HG03175 (cell line): ENCODE measurements around the gene UNC80.

Source experiments
- ATAC-seq: cut with Tn5 transposase; IDR thresholded peaks from one replicate; pipeline ENCODE4 v1.9.1; 2021; ENCODE audit warnings: mild to moderate bottlenecking, moderate library complexity; ENCODE audit not compliant: unreplicated experiment

Gene UNC80

DNA sequence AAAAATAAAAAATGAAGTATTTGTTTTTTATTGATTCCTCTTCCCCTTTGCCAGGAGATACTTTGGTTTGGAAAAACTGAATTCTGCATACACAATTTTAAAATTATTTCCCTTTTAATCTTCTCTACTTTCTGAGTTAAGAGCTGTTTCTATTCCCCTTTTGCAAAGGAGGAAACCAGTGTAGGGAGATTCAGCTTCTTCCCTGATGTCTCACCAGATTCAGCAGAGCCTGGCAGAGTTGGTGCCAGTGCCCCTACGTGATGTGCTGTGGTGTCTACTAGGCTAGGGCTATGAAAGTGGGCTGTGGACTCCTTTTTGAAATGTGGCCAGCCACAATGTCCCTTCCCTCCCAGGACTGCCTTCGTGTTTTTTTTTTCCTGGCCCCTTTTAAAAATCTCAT, 233.2 kb downstream of the UNC80 start:
- ATAC-seq, result no peak

DNA sequence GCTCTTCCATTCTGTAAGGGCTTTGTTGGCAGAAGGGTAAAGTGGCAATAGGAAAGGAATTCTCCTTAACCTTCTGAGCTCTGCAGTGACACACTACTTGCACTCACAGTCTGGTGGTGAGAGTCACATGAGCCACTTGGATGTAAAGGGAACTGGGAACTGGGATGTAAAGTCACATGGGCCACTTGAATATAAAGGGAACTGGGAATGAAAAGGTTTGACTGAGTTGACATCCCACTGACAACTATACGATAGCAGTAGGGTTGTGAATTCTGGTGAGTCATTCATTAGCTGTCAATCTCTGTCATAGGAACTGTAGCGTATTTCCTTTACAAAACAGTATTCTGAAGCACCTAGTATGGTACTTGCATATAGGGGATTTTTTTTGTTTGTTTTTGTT, 236.3 kb downstream of the UNC80 start:
- ATAC-seq, result no peak

- ATAC-seq, result peak; percentile 51
Observed at GRCh38 chr2:210009126-210009525, 237.5 kb downstream of the UNC80 start.

DNA sequence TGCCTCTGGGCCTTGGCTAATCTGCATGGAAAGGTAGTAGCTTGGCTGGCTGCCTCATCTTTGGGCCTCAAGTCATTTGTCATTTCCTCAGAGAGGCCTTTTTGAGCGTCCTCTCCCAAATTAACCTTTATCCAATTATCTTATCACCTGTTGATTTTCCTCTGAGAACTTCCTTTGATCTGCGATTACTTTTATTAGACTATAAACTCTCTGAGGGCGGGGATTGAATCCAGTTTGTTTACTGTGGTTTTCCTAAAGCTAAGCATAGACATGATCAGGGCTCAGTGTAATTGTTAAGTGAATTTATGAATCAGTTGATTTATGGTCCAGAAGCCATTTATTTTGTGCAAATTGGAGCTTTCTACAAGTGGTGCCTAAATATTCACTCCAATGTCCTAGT, 238.3 kb downstream of the UNC80 start:
- ATAC-seq, result no peak

GRCh38 chr2:210020138-210020537, 248.5 kb downstream of the UNC80 start:
- ATAC-seq, result no peak

DNA sequence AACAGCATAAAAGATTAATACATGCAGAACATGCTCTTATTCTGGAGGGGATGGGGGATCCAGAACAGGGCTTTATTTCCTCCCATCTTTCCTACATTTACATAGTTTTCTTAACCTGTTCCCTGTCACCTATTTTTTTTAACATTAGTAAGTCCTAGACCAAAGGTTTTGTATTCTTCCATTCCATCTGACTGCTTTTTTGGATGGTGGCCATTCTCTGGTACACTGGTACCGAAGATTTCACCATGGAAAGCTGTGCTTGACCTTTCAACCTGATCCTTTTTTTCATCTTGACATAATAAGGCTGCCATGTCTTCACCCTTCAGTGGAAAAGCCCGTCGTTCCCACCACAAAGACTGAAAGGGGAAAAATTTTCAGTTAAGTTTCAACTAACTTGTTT, 251.2 kb downstream of the UNC80 start:
- no peak for ATAC-seq

DNA sequence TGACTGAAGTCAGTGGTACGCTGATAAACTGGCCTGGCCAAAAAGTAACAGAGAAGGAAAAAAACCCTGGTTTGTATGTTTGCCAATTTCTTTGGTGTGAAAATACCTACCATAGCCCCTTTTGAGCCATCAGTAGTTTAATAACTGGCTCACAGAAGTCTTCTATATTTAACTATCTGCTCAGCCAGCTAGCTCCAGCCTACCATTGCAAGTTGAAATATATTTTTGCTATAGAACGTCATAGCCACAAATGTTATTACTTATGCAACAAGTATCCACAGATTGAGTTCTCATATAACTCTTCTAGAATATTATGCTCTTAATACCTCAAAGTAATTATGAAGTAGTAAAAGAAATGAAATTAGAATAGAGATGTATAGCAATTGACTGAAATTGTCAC, 256.0 kb downstream of the UNC80 start:
- no peak for ATAC-seq

DNA sequence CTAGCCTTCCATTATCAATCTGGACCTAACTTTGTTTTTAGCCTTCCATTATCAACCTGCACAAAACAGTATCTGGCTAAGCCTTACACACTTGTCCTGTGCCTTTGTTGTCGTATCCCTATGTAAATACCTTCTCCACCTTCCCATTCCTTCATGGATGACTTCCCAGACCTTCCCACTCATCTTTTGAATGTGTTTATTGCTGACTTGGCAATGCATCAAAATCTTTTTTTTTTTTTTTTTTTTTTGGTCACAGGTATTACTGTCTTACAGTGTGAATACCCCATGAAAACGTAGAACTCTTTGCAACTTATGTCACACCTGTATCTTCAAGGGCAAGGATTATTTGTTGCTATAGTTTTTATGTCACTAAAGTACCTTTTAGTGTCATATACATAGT, 256.5 kb downstream of the UNC80 start:
- ATAC-seq, result no peak

DNA sequence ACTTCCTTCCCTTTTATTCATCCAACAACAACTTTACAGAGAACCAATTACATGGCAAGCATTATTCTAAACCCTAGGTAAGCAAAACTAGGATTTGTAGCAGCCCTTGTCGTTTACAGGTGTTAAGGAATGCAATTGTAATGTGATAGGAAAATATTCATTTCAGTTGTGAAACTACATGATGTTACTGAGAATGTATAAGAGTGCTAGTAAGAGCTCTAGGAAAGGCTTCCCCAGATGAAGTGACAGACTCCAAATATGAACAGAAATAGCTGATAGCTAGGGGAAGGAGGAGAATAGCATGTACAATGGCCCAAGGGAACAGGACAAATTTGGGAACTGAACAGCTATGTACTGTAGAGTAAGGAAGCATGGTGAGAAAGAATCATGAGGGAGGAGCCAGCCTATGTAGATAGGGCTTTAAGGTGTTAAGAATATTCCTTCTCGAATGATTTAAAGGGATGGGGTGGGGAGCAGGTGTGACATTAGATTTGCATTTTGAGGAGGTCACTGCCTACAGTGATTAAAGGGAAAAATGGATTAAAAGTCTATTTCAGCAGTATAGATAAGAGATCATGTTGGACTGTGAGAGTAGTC, 262.6 kb downstream of the UNC80 start:
- ATAC-seq, result no peak

DNA sequence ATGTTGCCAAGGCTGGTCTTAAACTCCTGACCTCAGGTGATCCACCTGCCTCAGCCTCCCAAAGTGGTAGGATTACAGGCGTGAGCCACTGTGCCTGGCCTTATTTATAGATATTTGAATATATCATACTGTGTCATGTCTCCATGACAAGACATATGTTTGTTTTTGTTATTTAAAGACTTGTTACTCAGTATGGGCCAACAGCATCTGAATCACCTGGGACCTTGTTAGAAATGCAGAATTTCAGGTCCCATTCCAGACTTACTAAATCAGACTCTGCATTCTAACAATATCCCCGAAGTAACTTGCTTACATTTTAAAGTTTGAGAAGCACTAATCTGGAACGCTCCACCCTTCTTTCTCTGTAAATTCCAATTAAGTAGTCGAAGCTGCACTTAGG, 264.0 kb downstream of the UNC80 start:
- ATAC-seq, result no peak

DNA sequence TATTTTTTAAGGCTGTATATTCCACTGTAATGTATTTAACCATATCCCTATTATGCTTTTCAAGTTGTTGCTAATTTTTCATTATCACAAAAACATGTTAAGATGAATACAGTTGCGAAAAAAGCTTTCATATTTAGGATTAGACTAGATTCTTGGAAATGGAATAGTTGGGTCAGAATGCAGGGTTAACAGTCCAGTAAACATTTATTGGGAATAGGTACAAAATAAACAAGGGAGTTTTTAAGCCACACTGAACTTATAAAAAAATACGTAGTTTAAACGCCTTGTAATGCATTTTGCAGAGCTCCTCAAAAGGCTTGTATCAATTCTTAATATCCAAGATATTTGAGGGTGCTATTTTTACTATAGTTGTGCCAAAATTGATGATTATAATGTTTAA, 266.4 kb downstream of the UNC80 start:
- ATAC-seq, result no peak

GRCh38 chr2:210046851-210047500, 275.3 kb downstream of the UNC80 start:
- no peak for ATAC-seq
